A549 treated with Mapracorat at 1 μM for 4 hours (cell line): Measurements from ENCODE around the gene DYNC2I2. TPM values are rescaled to one million over a fixed set of nuclear protein-coding genes. Genes with fewer than 3 reads are reported as not detected.

ENCODE experiments used
- total RNA-seq: library from RNA; stranded (reverse); fragments of 200-300 nt; extraction: Qiagen RNA extraction; gene quantifications from 5 replicates; pipeline ENCODE4 v1.2.3, GENCODE V29; 2022

Gene DYNC2I2
- total RNA-seq = 97.2 to 146 TPM (median 137 TPM) in 5 replicates

DNA sequence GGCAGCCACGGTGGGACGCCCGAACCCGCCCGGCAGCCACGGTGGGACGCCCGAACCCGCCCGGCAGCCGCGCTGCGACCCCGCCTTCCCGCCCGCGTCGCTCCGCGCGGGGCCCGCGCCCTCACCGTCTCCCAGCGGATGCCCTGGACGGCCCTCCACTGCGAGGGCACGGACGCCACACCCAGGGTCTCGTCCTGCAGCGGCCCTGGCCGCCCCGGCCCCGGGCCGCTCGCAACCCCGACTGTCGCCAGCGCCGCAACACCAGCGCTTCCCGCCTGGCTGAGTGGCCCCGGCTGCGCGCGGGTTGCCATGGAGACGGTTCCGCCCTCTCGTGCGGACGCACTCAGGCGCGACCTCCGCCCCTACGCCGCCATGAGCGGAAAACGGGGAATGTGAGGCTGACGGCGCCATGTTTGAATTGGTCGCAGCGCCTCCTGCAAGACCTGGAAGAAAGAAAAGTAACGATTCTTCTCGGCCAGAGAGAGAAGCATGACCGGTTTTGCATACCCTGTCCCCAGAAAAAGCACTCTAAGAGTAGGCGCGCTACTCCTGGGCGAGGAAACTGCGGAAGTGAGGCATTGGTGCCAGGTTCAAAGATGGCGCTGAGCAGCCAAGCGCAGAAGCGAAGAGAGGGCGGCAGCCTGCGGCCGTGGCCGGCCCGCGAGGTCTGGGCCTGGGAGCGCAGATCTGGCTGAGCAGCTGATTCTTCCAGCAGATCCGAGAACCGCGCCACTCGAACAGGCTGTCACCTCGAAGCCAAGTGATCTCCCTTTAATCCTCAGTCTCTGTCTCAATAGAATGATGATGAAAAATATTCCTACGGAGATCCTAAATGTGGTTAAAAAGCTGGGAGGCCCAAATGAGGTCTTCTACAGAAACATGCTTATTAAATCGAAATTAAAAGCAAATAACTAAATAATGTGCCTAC is at the start of gene DYNC2I2:
Gene DYNC2I2 (minus strand): TSS at position 432 of the 928 bp plus-strand sequence. CDS start 121 bp downstream, at position 311.

DNA sequence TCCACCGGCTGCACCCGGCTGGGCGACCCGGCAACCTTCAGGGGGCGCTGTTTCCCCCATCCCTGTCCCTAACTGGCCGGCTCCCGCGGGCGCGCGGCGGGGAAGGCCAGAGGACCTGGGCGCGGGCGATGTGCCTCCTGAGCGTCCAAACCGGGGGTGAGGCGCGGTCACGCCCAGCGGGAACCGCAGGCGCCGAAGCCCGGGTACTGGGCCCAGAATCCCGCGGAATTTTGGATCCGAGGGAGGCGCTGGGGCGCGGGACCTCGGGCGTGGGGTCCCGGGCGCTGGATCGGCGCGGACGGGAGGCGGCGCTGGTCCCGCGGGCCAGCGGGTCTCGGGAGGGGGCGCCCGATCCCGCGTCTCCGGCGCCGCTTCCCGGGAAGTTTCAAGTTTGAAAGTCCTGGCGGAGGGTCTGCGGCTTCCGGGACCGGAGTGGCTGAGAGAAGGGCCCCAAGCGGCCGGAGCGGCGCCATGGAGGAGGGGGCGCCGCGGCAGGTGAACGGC is 45.9 kb upstream of the DYNC2I2 start, which contains the start of gene PKN3:
Gene PKN3 (plus strand): TSS at position 59 of the 504 bp plus-strand sequence. CDS start 413 bp downstream, at position 472.

DNA sequence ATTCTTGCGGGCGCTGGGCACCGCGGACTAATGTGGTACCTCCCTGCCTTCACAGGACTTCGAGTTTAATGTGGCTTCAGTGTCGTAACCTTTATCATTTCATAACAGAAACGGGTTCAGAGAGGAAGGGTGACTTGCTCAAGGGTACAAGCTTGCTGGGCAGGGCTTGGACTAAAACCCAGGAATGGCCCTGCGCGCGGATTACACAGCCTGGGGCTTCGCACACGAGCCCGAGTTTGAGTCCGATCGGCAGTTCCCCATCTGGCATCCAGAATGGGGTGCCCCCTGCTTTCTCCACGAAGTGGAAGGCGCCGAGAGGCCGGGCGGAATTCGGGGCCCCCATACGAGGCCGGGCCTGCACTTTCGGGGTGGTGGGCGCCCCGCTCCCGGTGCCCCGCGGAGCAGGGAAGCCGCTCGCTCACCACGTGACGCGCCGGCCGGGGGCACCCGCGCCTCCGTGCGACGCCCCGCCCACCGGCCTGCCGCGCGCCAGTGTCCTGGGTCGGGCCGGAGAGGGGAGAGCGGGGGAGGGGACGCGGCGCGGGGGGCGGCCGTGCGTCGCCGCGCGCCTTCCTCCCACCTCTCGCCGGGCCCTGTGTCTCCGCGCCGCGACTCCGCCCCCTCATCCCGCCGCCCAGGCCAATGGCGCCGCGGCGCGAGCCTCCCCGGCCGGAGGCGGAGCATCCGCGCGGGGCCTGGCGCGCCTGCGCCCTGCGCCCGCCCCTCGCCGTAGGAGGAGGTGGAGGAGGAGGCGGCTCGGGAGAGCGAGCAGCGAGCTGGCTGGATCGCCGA is 32.0 kb upstream of the DYNC2I2 start, which contains the start of gene SET:
Gene SET (plus strand): TSS at position 722 of the 792 bp plus-strand sequence. CDS start 361 bp downstream, outside the sequence.

Other genes with a start within 250 kb of the DYNC2I2 start
- gene CERCAM, start 236.0 kb downstream of the DYNC2I2 start, total RNA-seq = 34.2 to 38.7 TPM (median 35.6 TPM) in 5 replicates
- 24.7 to 27.7 TPM (median 25.2 TPM) in 5 replicates for gene ODF2, start 200.8 kb downstream of the DYNC2I2 start, total RNA-seq
- gene GLE1, start 152.1 kb downstream of the DYNC2I2 start, total RNA-seq = 26.5 to 30.1 TPM (median 29.1 TPM) in 5 replicates
- 134 to 158 TPM (median 150 TPM) in 5 replicates for gene SPTAN1, start 104.3 kb downstream of the DYNC2I2 start, total RNA-seq
- 387 to 482 TPM (median 413 TPM) in 5 replicates for gene SET, start 32.4 kb upstream of the DYNC2I2 start, total RNA-seq
- 12.2 to 17.5 TPM (median 17.0 TPM) in 5 replicates for gene PKN3, start 45.7 kb upstream of the DYNC2I2 start, total RNA-seq
- 60.7 to 93.3 TPM (median 90.8 TPM) in 5 replicates for gene ZDHHC12, start 67.3 kb upstream of the DYNC2I2 start, total RNA-seq
- gene ZER1, start 115.1 kb upstream of the DYNC2I2 start, total RNA-seq = 12.6 to 16.9 TPM (median 15.4 TPM) in 5 replicates
- gene TBC1D13, start 130.4 kb upstream of the DYNC2I2 start, total RNA-seq = 19.9 to 20.9 TPM (median 20.6 TPM) in 5 replicates
- gene ENDOG, start 161.7 kb upstream of the DYNC2I2 start, total RNA-seq = 15.5 to 33.2 TPM (median 32.3 TPM) in 5 replicates
- 19.4 to 50.5 TPM (median 41.9 TPM) in 5 replicates for gene SPOUT1, start 172.9 kb upstream of the DYNC2I2 start, total RNA-seq
- gene KYAT1, start 225.1 kb upstream of the DYNC2I2 start, total RNA-seq = 9.9 to 14.3 TPM (median 10.9 TPM) in 5 replicates
- gene LRRC8A, start 225.3 kb upstream of the DYNC2I2 start, total RNA-seq = 79.5 to 107 TPM (median 98.7 TPM) in 5 replicates